Measurements from ENCODE around the gene YBX2.

Gene YBX2

GRCh38 chr17:7295230-7296180, 1.1 kb upstream of the YBX2 start:
- no peak for DNase-seq

GRCh38 chr17:7293816-7294613, 424 bp downstream of the YBX2 start:
- DNase-seq = no peak

DNA sequence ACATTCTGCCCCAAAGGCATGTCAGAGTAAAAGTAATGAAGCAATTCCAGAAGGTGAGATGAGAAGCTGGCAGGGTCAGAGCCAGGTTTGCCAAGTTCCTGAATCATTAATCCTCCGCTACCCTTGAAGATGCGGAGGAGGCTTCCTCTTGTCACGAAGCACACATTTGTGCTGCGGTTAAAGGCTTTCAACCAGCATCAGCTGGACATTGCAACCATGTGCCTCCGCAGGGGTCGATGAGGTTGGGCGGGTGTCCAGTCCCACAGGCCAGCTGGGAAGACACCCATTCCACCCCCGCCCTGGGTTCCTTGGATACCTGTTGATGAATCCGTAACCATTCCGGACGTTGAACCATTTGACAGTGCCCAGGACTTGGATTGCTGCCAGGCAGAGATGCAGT, 1.3 kb downstream of the YBX2 start:
- no peak for DNase-seq

- no peak for DNase-seq
These were observed 1.7 kb downstream of the YBX2 start for GRCh38 chr17:7292729-7293128.

GRCh38 chr17:7292194-7292593, 2.2 kb downstream of the YBX2 start:
- no peak for DNase-seq

- no peak for DNase-seq
These were observed 3.8 kb downstream of the YBX2 start for GRCh38 chr17:7290685-7291084.

GRCh38 chr17:7290166-7290565, 4.3 kb downstream of the YBX2 start:
- no peak for DNase-seq

DNA sequence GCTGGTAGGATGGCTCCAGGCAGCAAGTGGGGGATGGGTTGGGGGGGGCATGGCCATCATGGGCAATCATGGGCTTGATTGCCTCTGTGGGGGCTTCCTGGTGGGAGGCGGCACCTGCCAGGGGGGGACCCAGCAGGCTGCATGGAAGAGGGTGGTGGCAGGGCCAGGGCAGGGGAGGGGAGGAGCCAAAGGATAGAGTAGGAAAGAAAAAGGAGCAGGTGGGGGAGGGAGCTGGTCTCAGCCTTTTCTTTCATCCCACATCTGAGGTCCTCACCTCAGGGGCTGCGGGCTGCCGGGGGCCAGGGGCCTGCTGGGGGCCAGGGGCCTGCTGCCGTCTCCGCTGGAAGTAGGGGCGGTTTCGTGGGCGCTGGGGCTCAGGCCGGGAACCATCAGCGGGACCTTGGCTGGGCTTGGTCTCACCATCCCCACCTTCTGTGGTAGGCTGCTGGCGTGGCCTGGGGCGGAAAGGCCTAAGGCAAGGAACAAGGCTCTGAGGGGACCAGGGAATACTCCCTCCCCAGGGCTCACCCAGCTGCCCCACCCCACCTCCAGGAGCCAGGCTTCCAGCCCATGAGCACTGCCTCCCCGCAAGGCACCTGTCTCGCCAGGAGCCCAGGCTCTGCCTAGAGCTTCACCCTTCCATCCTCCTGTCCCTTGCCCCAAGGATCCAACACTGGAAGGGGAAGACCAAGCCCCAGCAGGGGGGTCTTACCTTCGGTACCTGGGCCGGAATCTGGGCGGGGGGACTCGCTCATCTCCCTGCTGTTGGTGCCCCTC, 5.0 kb downstream of the YBX2 start:
- no peak for DNase-seq

- no peak for DNase-seq
These were observed 8.8 kb downstream of the YBX2 start for GRCh38 chr17:7285679-7286078.

GRCh38 chr17:7284911-7285310, 9.5 kb downstream of the YBX2 start:
- DNase-seq = no peak

GRCh38 chr17:7283471-7284216, 10.8 kb downstream of the YBX2 start:
- DNase-seq = peak in 1 of 2 donors; percentile 36

- peak; percentile 24 to 35 for DNase-seq
These were observed 11.6 kb downstream of the YBX2 start for GRCh38 chr17:7282752-7283321.

DNA sequence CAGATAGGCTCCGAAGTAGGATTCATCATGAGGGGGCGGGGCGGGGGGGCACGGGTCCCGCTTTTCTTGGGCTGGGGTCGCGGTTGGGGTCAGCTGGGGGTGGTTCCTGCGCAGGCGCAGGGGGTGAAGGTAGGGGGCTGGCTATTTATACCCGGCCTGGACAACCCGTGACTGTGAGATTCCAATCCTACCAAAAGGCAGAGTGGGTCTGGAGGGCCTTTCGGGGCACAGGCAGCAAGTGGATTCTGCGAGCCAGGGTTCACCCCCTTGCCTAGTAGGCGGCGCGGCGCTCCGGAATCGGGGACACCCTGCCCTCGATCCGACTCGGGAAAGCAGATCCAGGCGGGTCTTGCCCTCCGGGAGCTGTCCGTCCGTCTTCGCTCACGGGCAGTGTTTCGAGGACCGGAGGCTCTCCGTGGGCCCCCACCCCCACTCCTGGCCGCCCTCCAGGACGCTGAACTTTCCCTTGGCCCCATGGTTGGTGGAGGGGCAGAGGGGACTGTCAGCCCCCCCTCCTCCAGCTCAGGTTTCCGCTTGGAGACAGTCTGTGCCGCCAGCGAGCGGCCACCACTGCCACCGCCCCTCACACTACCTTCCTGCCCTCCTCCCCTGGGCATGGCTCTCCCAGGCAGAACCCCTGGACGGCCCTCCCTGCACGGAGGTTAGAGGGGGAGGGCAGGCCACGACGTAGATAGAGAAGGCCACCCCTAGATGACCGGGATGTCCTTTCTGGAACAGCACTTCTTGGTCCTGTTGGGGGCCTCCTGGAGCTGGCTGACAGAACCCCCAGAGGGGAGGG, 12.3 kb downstream of the YBX2 start:
- DNase-seq = no peak

DNA sequence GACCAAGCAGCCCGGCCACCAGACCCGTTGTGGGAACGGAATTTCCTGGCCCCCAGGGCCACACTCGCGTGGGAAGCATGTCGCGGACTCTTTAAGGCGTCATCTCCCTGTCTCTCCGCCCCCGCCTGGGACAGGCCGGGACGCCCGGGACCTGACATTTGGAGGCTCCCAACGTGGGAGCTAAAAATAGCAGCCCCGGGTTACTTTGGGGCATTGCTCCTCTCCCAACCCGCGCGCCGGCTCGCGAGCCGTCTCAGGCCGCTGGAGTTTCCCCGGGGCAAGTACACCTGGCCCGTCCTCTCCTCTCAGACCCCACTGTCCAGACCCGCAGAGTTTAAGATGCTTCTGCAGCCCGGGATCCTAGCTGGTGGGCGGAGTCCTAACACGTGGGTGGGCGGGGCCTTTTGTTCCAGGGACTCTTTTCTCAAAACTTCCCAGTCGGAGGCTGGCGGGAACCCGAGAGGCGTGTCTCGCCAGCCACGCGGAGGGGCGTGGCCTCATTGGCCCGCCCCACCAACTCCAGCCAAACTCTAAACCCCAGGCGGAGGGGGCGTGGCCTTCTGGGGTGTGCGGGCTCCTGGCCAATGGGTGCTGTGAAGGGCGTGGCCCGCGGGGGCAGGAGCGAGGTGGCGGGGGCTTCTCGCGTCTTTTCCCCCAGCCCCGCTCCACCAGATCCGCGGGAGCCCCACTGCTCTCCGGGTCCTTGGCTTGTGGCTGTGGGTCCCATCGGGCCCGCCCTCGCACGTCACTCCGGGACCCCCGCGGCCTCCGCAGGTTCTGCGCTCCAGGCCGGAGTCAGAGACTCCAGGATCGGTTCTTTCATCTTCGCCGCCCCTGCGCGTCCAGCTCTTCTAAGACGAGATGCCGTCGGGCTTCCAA, 13.1 kb downstream of the YBX2 start, which contains the start of gene SLC2A4:
TSS of gene SLC2A4 (plus strand) at position 645 of the 879 bp plus-strand sequence. CDS start at position 862, 217 bp downstream.
- peak; percentile 94 to 95 for DNase-seq

DNA sequence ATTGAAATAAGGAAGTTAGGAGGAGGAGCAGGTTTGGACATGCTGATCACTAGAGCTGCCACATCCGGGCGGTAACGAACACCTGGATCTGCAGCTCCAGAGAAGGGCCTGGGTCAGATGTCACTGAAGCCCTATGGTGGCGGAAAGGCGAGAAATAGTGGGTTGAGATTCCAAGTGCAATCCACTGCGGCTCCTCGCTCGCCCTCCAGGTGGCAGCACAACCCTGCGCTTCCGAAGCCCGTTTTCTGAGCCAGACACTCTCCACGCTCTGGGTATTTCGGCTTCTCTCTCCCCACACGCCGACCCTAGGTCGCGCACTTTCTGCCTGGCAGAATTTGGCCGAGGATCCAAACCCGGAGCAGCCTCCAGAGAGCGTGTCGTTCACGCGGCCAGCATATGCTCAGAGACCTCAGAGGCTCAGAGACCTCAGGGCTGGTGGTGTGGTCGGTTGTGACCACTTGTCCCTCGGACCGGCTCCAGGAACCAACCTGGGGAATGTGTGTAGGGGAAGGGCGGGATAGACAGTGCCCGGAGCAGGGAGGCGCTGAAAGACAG, 13.8 kb downstream of the YBX2 start:
- DNase-seq = peak; percentile 80 to 83

DNA sequence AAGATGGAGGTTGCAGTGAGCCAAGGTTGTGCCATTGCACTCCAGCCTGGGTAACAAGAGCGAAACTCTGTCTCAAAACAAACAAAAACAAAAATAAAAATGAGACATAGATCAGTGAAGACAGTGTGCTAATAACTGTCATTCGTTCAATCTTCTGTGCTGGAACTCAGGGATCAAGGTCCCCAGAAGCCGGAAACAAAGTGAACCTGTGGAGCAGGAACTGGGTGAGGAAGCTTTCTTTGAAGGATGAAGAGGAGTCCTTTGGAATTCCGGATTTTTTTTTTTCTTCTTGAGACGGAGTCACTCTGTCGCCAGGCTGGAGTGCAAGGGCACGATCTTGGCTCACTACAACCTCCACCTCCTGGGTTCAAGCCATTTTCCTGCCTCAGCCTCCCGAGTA, 15.0 kb downstream of the YBX2 start:
- DNase-seq = no peak

- DNase-seq = no peak
These were observed 27.7 kb downstream of the YBX2 start for GRCh38 chr17:7266784-7267183.

GRCh38 chr17:7263801-7264078, 30.7 kb downstream of the YBX2 start:
- DNase-seq = no peak
